ENCODE results near the gene DAB2IP.
A peak's percentile ranks its signal among the peaks of the same experiment; 100 is the strongest.

The DAB2IP gene

DNA sequence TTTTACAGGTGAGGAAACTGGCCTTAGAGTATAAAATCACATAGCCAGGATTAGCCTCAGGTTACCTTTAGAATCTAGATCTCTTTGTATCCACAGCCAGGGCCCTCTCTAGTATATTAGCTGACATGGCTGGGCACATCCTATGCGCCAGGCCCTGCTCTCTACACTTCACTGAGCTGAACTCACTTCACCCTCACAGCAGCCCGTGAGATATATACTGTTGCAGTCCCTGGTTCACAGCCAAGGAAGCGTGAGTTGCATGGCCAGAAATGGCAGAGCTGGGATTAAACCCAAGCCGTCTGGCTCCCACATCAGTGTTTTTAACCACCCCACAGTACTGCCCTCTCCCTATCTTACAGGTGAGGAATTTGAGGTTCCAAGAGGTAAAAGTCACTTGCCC is 58.4 kb downstream of the DAB2IP start:
- DNase-seq (ENCODE audit: low spot score): no peak
- POLR2A ChIA-PET (ENCODE audit: low non-redundant PET): no interaction called here
- CTCF ChIA-PET: interaction anchor here (0.6 to 1.6 kb wide), 3 partner anchors 11 to 773 kb away, joined by 3 to 4 read pairs (median 3); no protein-coding TSS in a partner anchor
- TF ChIP-seq, protein P1, sequence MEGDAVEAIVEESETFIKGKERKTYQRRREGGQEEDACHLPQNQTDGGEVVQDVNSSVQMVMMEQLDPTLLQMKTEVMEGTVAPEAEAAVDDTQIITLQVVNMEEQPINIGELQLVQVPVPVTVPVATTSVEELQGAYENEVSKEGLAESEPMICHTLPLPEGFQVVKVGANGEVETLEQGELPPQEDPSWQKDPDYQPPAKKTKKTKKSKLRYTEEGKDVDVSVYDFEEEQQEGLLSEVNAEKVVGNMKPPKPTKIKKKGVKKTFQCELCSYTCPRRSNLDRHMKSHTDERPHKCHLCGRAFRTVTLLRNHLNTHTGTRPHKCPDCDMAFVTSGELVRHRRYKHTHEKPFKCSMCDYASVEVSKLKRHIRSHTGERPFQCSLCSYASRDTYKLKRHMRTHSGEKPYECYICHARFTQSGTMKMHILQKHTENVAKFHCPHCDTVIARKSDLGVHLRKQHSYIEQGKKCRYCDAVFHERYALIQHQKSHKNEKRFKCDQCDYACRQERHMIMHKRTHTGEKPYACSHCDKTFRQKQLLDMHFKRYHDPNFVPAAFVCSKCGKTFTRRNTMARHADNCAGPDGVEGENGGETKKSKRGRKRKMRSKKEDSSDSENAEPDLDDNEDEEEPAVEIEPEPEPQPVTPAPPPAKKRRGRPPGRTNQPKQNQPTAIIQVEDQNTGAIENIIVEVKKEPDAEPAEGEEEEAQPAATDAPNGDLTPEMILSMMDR (conservative IDR thresholded peaks at IDR 0.05; ENCODE audit: low read depth): no peak
- H3K27ac ChIP-seq: peak overlapping the region; percentile 56

DNA sequence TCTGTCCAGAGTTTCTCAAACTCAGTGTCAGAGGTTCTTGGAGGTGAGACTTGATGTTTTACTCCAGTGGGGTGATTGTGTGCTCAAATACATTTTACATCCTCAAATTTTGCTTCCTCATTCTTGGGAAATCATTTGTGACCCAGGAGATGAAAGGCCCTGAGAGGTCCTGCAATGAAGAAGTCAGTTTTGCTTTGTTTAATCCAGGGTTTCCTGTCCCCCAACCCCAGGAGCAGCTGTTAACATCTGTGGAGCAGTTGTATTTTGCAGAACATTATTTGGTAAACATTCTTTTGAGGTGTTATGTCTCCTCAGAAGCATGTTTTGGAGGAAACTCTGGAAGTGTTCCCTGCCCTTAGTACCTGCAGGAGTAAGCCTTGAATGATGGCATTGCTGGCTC is 59.8 kb downstream of the DAB2IP start:
- CTCF ChIA-PET: interaction anchor here (0.6 to 0.9 kb wide), 2 partner anchors 10 to 16 kb away, joined by 3 to 9 read pairs; no protein-coding TSS in a partner anchor
- no peak for DNase-seq (ENCODE audit: low spot score)
- TF ChIP-seq, protein P1 (conservative IDR thresholded peaks at IDR 0.05; ENCODE audit: low read depth): no peak
- H3K27ac ChIP-seq: no peak overlapping the region
- POLR2A ChIA-PET (ENCODE audit: low non-redundant PET): no interaction called here

DNA sequence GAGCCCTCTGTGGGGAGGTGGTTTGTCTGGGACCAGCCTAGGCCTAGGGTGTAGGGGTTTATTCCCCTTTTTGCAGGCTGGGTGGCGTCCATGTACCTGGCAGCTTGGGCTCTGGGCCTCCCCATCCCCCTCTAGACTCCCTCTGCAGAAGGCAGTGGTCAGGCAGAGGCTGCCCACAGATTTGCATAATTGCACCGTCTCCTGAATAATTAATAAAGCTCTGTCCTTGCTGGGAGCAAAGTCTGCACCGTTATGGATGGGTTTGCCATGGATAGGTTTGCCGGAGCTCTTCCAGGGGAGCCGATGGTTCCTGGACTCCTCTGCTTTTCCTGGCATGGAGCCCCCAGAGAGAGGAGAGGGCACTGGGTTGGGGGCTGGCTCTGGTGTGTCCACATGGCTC is 60.4 kb downstream of the DAB2IP start:
- CTCF ChIA-PET: interaction anchor here (0.6 to 0.9 kb wide), 2 partner anchors 10 to 17 kb away, joined by 3 to 9 read pairs; no protein-coding TSS in a partner anchor
- DNase-seq (ENCODE audit: low spot score): no peak
- POLR2A ChIA-PET (ENCODE audit: low non-redundant PET): no interaction called here
- H3K27ac ChIP-seq: no peak overlapping the region
- TF ChIP-seq, protein P1 (conservative IDR thresholded peaks at IDR 0.05; ENCODE audit: low read depth): no peak

DNA sequence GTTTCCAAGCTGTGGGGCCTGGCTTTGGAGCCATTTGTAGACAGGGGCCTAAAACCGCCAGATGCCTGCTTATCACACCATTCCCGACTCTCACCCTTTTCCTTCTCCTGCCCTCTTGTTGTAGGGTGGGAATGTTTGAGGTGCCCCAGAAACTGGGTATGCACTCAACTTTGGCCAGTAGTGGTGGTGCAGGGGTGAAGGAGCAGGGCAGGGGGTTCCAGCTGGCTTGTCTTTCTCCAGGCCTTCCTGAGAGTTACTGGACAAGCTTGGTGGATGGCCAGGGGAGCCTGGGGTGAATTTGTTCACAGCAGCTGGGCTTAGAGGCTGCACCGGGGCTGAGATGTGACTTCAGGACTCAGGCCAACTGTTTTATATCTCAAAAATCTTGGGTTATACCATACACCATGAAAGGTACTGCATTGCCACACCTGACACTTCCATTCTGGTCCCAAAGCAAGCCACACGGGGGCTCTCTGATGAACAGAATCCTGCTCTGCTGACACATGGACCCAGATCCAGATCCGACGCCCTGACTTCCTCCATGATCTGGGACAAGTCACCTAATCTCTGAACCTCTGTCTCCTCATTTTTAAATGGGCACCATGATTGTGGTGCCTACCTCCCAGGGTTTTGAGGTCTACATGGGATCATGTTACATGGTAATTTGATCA is 62.1 kb downstream of the DAB2IP start:
- peak overlapping the region; percentile 21 for H3K27ac ChIP-seq
- TF ChIP-seq, protein P1 (conservative IDR thresholded peaks at IDR 0.05; ENCODE audit: low read depth): no peak
- ChIA-PET CTCF (interaction anchor here (0.7 to 1.4 kb wide), 3 partner anchors 13 to 500 kb away, joined by 4 to 6 read pairs (median 5); no protein-coding TSS in a partner anchor), POLR2A (ENCODE audit: low non-redundant PET) (no interaction called here)
- no peak for DNase-seq (ENCODE audit: low spot score)

DNA sequence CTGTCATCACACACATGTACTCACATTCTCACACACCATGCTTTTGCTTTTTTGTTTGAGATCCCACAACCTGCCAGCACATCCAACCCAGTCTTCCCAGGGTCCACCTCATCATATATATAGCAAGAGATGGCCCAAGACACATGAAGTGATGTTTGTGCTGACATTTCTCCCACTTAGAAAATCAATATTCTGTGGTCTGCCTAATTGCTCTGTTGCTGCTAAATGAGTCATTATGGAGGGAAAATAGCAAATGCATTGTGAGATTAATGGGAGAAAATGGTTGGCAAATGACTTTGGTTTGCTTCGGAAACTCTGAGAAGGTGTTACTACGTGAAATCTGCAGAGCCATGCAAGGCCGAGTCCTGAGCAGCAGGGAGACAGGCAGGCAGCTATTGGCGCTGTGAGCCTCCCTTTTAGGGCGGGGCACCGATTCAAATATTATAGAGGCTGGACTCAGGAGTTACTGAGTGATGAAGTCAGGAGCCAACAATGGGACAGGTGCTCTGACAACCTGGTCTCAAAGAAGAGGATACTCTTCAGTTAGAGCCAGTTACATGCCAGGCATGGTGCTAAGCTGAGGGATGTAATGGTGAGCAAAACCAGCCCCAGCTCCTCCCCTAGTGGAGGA is 62.8 kb downstream of the DAB2IP start:
- TF ChIP-seq, protein P1 (conservative IDR thresholded peaks at IDR 0.05; ENCODE audit: low read depth): no peak
- ChIA-PET POLR2A (ENCODE audit: low non-redundant PET) (interaction anchor here (0.6 kb wide), 1 partner anchor 209 kb away, joined by 4 read pairs; no protein-coding TSS in a partner anchor), CTCF (interaction anchor here (0.6 to 0.9 kb wide), 3 partner anchors 10 to 394 kb away, joined by 3 to 5 read pairs (median 3); no protein-coding TSS in a partner anchor)
- no peak for DNase-seq (ENCODE audit: low spot score)
- peak overlapping the region; percentile 90 for H3K27ac ChIP-seq

DNA sequence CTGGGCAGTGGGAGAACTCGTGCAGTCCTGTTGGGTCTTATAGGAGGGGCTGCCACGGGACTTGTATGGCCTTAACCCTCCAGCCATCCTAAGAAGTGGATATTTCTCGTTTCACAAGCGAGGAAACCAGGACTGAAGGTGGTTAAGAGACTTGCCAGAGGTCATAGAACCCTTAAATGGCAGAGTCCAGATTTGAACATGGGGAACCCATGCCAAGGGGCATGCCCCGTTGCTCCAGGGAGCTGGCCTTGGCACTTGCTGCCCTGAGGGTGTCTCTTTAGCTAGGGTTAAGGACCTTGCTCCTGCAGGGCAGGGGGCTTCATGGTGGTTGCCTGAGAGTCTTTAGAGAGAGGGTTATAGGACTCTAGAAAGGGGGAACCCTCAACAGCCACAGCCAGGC is 63.4 kb downstream of the DAB2IP start:
- H3K27ac ChIP-seq: peak overlapping the region; percentile 90
- CTCF ChIA-PET: interaction anchor here (0.6 to 1.1 kb wide), 4 partner anchors 11 to 102 kb away, joined by 3 to 5 read pairs (median 3); no protein-coding TSS in a partner anchor
- POLR2A ChIA-PET (ENCODE audit: low non-redundant PET): no interaction called here
- TF ChIP-seq, protein P1 (conservative IDR thresholded peaks at IDR 0.05; ENCODE audit: low read depth): no peak
- no peak for DNase-seq (ENCODE audit: low spot score)

Data from RWPE1 (cell line).